GM18951 (cell line): ENCODE data around the gene AKIRIN1.
"Not testable (repeated sequence)": the region's sequence is repeated elsewhere in the genome, so short reads cannot be mapped to it uniquely, and the experiment has no call there.

Experiments used
- POLR2A ChIP-seq: IDR thresholded peaks from 4 replicates; pipeline ENCODE4 v1.6.1; 2011; ENCODE audit warnings: mild to moderate bottlenecking; ENCODE audit not compliant: insufficient read length, insufficient read depth; ENCODE audit errors: extremely low read depth
- in situ Hi-C: fragments of 300-500 bp; cut with MboI; formaldehyde crosslinking; loops from one replicate; pipeline ENCODE4 v1.12.0; 2022; ENCODE audit warnings: low sequenced_read_pairs, mixed read lengths, inconsistent platforms; ENCODE audit not compliant: unreplicated experiment

Gene AKIRIN1

GRCh38 chr1:38990738-38991637 is at the start of gene AKIRIN1:
Gene AKIRIN1 (plus strand): TSS chr1:38991276. CDS start chr1:38991381, 105 bp downstream.
- TF ChIP-seq POLR2A = peak; percentile 96
- in situ Hi-C loops = no loop called here

DNA sequence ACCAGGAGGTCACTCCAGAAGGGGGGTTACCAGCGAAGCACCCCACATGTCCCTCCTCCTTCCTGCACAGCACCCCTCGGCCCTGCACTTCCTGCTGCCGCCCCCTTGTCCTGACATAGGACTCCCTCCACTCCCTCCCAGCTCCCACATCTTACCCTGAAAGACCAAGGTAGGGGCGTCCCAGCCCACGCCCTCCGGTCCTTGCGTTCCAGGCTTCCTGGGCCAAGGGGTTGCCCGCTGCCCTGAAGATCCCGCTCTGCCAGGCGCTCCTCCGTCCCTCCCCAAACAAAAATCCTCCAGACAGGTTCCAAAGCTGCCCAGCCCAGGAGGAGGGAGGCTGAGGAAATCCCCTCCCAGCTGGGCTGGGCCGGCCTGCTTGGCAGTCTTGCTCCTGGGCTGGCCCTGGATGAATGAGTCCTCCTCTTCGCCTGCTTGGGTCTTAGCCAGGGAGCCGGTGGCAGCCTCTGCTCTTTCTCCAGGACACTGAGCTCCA is 49.5 kb upstream of the AKIRIN1 start, which contains the start of gene RHBDL2:
Gene RHBDL2 (minus strand): TSS at position 304 of the 493 bp plus-strand sequence. CDS start 22,618 bp downstream, outside the sequence.
- TF ChIP-seq POLR2A = no peak
- in situ Hi-C loops = no loop called here

- in situ Hi-C loops = no loop called here
- TF ChIP-seq POLR2A = no peak
Observed at GRCh38 chr1:38942664-38943428, 48.2 kb upstream of the AKIRIN1 start.

DNA sequence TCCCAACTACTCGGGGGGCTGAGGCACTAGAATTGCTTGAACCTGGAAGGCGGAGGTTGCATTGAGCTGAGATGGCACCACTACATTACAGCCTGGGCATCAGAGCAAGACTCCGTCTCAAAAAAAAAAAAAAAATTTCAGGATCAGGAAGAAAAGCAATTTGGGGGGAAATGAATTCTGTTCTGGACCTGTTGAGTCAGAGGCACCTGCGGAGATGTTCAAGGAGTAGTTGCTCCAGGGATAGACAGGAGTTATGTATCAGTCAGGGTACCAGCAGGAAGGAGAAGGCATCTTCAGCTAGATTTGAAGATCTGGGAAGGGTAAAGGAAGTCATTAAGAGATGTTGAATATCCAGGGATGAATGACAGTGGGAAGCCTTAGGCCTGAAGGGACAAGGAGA is 46.5 kb upstream of the AKIRIN1 start:
- in situ Hi-C loops = no loop called here
- TF ChIP-seq POLR2A = no peak

DNA sequence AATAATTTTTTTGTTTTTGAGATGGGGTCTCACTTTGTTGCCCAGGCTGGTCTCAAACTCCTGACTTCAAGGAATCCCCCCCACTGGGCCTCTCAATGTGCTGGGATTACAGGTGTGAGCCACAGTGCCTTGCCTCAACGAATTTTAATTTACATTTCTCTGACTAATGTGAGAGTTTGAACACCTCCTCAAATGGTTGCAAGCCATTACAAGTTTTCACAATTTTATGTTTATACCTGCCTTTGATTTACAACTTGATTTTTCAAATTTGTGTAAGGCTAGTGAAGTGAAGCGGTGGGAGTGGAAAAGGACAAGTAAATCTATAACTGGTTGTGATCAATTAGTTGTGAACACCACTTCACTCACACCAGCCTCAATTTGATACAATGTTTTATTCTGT is 40.5 kb upstream of the AKIRIN1 start:
- in situ Hi-C loops = no loop called here
- TF ChIP-seq POLR2A = no peak

- in situ Hi-C loops = no loop called here
- no peak for TF ChIP-seq POLR2A
Observed at GRCh38 chr1:38953433-38953860, 37.6 kb upstream of the AKIRIN1 start.

DNA sequence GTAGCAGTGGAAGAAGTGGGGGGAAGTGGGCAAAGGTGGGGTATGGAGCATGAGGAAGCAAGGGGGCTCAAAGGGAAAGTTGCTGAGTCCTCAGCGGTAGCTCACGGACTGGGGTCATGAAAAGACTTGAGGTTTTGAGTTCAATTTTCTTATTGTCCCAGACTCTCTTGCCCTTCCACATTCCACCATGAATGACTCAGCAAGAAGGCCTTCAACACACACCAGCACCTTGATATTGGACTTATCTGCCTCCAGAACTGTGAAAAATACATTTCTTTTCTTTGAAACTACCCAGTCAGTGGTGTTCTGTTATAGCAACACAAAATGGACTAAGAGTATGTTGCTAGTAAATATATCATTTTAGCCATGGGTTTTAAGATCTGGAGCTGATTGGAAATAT is 32.1 kb upstream of the AKIRIN1 start:
- TF ChIP-seq POLR2A = no peak
- in situ Hi-C loops = no loop called here

DNA sequence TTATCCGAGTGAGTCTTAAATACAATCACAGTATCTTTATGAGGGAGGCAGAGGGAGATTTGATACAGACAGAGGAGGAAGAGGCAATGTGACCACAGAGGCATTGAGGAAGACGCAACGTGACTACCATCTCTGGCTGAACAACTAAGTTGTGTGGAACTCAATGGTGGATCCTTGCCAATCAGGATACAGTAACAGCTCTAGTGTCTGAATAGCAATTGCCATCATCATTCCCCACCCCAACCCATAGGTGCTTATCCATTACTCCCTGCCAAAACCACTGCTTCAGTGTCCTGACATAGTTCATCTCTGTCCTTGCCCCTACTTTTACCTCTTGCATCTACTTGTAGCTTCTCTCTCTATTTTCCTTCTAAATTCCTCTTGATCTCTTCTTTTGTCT is 29.0 kb upstream of the AKIRIN1 start:
- in situ Hi-C loops = no loop called here
- TF ChIP-seq POLR2A = no peak

- in situ Hi-C loops = no loop called here
- TF ChIP-seq POLR2A = no peak
Observed at GRCh38 chr1:38962560-38962959, 28.5 kb upstream of the AKIRIN1 start.

DNA sequence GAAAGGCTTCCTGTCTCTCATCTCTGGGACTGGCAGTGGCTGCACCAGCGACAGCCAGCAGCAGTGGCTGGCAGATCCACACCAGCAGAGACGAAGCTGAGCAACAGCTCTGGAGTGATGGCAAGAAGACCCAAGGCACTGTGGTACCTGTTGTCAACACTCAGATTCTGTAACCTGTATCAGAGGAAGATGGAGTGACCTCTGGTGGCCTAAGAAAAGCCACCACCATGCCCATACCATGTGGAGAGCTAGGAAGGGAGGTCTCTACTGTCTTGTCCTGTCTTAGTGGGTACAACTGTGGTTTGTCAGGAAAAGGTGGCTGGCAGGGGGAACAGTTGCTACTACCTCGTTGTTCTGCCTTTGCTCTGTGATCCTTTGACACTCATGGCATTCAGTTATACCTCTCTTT is 26.9 kb upstream of the AKIRIN1 start:
- TF ChIP-seq POLR2A = no peak
- in situ Hi-C loops = no loop called here

- in situ Hi-C loops = not testable (repeated sequence)
Observed at GRCh38 chr1:38973145-38973544, 17.9 kb upstream of the AKIRIN1 start.

DNA sequence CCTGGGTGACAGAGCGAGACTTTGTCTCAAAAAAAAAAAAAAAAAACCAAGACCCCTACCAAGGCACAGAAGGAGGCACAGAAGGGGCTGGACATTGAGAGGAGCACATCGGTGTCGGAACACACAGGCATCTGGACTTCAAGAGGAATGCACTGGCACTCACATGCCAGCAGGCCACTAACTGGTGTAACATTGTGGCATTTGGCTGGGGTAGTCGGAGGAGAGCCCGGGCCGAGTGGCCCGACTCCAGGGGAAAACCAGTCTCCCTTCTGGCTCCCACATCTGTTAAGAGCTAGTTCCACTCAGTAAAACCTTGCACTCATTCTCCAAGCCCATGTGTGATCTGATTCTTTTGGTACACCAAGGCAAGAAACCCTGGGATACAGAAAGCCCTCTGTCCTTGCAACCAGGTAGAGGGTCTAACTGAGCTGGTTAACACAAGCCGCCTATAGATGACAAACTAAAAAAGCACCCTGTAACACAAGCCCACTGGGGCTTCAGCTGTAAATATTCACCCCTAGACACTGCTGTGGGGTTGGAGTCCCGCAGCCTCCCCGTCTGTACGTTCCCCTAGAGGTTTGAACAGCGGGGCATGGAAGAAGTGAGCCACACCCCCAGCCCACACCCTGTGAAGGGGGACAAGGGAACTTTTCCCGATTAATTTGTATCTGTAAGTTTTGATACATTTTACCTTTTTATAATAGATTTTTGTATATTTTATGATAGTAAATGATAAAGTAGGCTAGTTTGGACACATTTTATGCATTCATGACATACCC is 17.2 kb upstream of the AKIRIN1 start:
- in situ Hi-C loops = no loop called here

DNA sequence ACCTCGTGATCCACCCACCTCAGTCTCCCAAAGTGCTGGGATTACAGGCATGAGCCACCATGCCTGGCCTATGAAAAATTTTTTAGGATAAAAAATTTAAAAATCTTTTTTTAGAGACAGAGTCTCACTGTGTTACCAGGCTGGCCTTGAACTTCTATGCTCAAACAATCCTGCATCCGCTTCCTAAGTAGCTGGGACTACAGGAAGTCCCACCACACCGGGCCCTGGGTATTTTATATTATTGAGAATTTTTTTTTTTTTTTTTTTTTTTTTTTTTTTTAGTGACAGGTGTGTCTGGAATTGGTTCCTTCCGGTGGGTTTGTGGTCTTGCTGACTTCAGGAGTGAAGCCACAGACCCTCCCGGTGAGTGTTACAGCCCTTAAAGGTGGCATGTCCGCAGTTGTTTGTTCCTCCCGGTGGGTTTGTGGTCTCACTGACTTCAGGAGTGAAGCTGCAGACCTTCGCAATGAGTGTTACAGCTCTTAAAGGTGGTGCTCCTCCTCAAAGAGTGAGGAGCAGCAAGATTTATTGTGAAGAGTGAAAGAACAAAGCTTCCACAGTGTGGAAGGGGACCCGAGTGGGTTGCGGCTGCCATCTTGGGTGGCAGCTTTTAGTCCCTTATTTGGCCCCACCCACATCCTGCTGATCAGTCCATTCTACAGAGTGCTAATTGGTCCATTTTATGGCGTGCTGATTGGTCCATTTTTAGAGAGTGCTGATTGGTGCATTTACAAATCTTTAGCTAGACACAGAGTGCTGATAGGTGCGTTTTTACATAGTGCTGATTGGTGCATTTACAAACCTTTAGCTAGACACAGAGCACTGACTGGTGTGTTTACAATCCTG is 13.5 kb upstream of the AKIRIN1 start:
- in situ Hi-C loops = not testable (repeated sequence)

More for the DNA sequence above, 17.2 kb upstream of the AKIRIN1 start:
- no peak for TF ChIP-seq POLR2A

DNA sequence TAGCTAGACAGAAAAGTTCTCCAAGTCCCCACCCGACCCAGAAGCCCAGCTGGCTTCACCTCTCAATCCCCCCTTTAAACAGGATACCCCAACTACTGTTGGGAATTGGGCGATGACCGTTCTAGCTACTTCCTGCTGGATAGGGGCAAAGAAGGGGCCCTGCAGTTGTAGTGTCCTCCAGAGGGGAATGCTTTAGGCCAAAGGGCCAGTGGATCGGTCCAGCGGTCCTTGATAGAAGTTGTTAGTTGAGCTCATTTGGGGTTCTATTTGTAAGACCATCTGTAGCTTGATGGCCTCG is 12.9 kb upstream of the AKIRIN1 start:
- in situ Hi-C loops = not testable (repeated sequence)

DNA sequence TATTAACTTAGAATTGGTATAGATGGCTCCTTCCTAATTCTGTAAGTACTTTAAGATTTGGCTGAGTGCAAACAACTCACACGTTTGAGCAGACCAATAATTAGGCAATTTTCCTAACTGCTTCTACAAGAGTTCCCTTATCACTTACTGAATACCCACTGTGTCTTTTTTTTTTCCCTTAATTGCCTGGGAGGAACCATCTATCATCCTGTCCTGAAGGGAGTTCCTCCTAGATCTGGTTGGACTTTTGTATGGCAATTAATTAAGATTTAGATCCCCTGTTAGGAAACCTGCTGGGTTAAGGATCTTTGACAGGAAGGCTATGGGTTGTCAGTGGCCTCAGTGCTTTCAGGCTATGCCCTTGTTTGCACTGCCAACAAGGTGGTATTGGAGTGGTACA is 11.7 kb upstream of the AKIRIN1 start:
- in situ Hi-C loops = not testable (repeated sequence)
